GM19025 (cell line): Measurements from ENCODE around the gene ULK3.
"Not testable (repeated sequence)": the region's sequence is repeated elsewhere in the genome, so short reads cannot be mapped to it uniquely, and the experiment has no call there.

Experiments
- ATAC-seq: cut with Tn5 transposase; IDR thresholded peaks from one replicate; pipeline ENCODE4 v1.9.1; 2021; ENCODE audit warnings: mild to moderate bottlenecking, low read depth, moderate library complexity; ENCODE audit not compliant: unreplicated experiment

The ULK3 gene

DNA sequence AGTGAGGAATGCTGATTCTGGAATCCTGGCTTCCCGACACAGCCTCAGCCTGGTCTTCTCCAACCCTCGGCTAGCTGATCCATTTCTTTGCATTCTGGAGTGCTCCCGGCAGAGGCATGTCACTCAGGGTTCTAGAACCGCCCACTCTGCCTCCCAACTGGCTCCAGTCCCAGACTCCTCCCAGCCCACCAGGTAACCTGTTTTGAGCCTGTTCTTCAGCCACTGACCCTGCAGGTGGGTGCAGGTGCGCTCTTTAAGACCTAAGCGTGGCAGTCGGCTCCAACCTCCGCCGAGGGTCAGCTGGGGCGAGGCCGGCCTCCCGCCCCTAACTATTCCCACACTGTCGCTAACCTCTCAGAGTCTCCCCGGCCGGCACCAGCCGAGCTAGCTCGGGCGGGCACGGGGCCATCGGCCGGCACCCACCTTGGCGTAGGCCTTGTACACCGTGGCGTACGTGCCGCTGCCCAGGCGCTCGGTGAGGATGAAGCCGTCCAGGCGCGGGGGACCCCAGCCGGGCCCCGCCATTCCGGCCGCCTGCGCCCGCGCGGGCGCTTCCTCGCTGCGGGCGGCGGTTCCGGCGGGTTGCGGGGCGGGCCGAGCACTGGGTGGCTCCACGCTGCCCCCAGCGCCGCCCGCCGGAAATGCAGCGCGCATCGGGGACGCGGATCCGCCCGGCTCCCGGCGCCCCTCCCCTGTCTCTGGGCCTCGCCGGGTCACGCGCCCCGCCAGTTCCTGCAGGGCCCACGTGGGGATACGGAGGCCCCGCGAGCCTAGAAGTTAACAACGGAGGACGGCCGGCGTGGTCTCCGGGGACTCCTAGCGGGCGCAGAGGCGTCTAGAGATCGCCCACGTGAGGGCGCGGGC lies at the start of gene ULK3:
ULK3 (minus strand) TSS at position 576 of the 864 bp plus-strand sequence; CDS start at position 525, 51 bp downstream.
- peak; percentile 86 for ATAC-seq

DNA sequence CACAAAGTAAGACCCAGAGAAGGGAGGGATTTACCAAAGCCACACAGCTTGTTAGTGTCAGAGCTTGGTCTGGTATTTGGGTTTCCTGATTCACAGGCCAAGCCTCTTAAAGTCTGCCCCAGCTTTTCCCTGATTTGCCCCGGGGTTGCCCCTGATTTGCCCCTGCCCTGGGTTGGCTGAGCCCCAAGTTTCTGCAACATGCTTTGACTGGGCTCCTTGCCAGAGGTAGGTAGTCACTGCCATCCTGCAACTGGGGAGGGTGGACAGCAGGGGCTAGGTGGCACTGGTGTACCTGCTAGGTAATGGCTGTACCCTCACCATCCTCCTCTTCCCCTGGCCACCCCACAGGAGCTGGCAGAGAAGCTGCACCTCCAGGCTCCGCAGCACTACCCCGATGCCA lies 49.4 kb upstream of the ULK3 start:
- ATAC-seq = no peak

DNA sequence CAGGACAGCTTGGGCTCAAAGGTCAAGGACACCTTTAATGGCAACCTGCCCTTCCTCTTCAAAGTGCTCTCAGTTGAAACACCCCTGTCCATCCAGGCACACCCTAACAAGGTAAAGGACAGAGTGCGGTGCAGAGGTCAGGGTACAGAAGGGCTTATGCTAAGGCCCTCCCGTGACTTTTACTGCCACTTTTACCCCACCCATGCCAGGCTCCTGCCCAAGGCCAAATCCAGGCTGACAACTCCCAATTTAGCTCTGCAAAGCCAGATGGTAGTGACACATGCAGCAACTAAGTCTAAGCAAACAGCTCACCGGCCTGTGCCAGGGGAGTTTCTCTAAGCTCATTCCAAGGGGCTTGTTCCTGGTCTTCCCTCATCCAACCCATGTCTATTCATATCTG lies 48.5 kb upstream of the ULK3 start:
- no peak for ATAC-seq

GRCh38 chr15:74890665-74890960 lies 47.7 kb upstream of the ULK3 start:
- ATAC-seq = no peak

- peak; percentile 97 for ATAC-seq
Observed at GRCh38 chr15:74889883-74890664, 47.1 kb upstream of the ULK3 start, which contains the start of gene MPI. TSS of gene MPI (plus strand) at chr15:74890042. CDS start at chr15:74890074, 32 bp downstream.

DNA sequence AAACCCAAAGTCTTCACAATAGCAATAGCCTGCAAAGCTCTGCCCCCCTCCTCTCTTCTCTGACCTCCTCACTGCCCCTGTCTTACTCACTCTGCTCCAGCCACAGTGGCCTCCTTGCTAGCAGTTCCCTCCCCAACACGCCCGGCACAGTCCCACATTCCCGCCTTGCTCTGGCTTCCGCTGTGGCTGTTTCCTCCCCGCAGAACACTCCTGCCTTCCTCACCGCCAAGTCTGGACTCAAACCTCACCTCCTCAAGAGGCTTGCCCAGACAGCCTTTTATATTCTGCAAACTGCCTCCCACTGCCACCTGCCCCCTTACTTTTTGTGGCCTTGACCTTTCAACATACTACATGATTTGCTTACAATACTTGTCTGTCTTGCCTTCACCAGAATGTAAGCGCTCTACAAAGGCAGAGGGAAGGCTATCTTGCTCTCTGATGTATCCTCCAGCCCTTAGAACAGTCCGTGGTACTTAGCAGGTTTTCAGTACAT lies 46.5 kb upstream of the ULK3 start:
- peak; percentile 19 for ATAC-seq

DNA sequence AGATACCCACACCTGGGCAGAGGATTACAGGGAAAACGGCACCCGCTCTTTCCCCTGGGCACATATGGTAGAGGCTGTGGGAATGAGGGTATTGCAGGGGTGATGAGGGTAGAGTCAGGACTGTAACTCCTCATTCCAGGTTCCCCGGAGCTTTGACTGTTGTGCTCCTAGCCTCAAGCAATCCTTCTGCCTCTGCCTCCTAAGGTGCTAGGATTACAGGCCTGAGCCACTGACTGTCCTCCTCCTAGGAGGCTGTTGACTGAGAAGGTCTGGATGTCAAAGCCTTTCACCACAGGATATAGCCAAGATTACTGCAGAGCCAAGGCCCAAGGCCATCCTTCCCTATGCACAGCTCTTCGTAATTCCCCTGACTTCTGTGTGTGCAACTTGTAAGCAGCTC lies 45.8 kb upstream of the ULK3 start:
- ATAC-seq = no peak

- ATAC-seq = not testable (repeated sequence)
Observed at GRCh38 chr15:74887537-74888193, 44.7 kb upstream of the ULK3 start.

DNA sequence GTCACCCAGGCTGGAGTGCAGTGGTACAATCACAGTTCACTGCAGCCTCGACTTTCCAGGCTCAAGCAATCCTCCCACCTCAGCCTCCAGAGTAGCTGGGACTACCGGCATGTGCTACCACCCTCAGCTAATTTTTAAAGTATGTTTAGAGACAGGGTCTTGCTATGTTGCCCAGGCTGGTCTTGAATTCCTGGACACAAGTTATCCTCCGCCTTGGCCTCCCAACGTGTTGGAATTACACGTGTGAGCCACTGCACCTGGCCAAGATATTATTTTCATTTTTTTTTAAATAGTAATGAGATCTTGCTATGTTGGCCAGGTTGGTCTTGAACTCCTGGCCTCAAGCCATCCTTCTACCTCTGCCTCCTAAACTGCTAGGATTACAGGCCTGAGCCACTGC lies 42.5 kb upstream of the ULK3 start:
- no peak for ATAC-seq

DNA sequence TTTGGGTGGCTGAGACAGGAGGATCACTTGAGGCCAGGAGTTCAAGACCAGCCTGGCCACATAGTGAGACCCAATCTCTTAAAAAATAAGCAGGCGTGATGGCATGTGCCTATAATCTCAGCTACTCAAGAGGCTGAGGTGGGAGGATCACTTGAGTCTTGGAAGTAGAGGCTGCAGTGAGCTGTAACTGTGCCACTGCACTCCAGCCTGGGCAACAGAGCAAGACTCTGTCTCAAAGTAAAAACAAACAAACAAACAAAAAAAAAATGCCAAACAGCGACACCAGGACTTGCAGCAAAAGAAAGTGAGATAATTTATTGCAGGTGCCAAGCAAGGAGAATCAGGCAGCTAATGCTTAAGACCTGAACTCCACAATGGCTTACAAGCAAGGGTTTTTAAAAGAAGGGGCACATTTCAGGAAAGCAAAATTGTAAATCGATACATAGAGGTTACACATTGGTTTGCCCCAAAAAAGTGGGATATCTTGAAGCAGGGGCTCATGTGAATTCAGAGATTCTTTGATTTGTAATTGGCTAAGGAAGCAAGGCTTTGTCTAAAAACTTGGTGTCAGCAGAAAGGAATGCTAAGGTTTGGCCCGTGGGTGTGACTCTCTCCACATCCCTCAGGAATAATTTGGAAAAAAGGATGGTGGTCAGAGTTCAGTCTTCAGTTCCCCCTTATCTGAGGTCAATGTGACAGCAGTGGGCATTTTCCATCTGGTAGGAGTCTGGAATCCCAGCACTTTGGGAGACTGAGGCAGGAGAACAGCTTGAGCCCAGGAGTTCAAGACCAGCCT lies 41.7 kb upstream of the ULK3 start:
- ATAC-seq = no peak

GRCh38 chr15:74882528-74882927 lies 39.6 kb upstream of the ULK3 start:
- no peak for ATAC-seq

GRCh38 chr15:74878273-74878672 lies 35.3 kb upstream of the ULK3 start:
- ATAC-seq = no peak

- ATAC-seq = no peak
Observed at GRCh38 chr15:74873756-74874424, 30.9 kb upstream of the ULK3 start.

GRCh38 chr15:74873036-74873755 lies 30.2 kb upstream of the ULK3 start, which contains the start of gene SCAMP2:
TSS of gene SCAMP2 (minus strand) at chr15:74873365. CDS start at chr15:74873255, 110 bp downstream.
- ATAC-seq = peak; percentile 72

DNA sequence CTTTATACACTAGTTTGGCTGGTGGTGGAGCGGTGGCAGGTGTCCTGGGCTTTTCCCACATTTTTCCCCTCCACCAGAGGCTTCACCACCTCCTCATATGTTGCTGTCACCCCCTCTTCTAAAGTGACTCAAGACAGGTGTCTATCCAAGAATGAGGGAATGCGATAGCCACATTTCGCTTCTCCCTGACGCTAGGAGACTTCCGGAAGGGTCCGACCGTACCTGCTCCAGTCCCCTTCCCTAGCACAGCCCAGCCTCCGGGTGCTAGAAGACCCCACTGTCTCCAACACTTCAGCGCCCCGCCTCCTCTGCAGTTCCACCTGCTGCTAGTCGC lies 29.7 kb upstream of the ULK3 start:
- no peak for ATAC-seq

GRCh38 chr15:74870436-74871215 lies 27.7 kb upstream of the ULK3 start:
- ATAC-seq = no peak

GRCh38 chr15:74869726-74870407 lies 26.9 kb upstream of the ULK3 start:
- peak; percentile 41 for ATAC-seq

- ATAC-seq = no peak
Observed at GRCh38 chr15:74869372-74869725, 26.4 kb upstream of the ULK3 start.
